HG03159 (cell line): Measurements from ENCODE around the gene TRERF1.
A peak's percentile ranks its signal among the peaks of the same experiment; 100 is the strongest.

Experiments
- ATAC-seq: cut with Tn5 transposase; IDR thresholded peaks from one replicate; pipeline ENCODE4 v1.9.1; 2021; ENCODE audit warnings: mild to moderate bottlenecking, moderate library complexity; ENCODE audit not compliant: unreplicated experiment

TRERF1 gene

DNA sequence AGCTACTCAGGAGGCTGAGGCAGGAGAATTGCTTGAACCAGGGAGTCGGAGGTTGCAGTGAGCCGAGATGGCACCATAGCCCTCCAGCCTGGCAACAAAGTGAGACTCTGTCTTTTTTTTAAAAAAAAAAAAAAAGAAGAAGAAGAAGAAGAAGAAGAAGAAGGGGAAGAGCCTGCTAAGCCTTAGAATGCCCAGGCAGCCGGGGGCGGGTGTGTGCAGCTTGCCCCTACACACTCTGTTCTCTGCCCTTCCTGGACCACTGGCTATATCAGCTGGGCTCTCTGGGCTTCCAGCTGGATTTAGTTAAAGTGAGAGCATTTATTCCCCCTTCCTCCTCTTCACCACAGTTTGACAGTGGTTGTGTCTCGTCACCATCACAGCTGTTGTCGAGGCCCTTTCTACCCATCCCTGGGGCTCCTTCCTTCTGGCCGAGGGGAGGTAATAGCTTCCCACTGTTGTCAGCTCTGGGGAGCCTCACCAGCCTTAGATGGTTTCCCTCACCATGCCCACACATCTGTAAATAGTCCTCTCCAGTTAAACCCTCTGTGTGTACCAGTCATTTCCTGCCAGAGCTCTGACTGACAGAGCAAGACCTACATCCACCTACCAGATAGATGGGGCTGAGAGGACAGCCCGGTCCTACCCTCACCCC is 77.6 kb downstream of the TRERF1 start:
- ATAC-seq, result no peak

DNA sequence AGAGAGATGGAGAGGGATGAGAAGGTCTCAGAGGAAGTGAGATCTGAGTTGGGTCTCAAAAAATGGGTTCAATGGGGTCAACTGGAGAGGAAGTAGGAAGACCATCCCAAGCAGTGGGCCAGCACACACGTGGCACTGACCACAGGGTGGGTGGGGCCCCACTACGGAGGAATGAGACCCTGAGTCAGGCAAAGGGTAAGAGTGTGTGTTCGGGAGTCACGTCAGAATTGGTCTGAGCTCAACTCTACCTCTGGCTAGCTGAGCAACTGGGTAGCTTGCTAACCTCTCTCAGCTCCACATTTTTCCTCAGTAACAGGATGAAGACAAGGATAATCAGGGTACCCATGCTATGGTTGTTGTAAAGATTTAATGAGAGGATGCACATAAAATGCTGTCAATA is 79.0 kb downstream of the TRERF1 start:
- ATAC-seq, result no peak

DNA sequence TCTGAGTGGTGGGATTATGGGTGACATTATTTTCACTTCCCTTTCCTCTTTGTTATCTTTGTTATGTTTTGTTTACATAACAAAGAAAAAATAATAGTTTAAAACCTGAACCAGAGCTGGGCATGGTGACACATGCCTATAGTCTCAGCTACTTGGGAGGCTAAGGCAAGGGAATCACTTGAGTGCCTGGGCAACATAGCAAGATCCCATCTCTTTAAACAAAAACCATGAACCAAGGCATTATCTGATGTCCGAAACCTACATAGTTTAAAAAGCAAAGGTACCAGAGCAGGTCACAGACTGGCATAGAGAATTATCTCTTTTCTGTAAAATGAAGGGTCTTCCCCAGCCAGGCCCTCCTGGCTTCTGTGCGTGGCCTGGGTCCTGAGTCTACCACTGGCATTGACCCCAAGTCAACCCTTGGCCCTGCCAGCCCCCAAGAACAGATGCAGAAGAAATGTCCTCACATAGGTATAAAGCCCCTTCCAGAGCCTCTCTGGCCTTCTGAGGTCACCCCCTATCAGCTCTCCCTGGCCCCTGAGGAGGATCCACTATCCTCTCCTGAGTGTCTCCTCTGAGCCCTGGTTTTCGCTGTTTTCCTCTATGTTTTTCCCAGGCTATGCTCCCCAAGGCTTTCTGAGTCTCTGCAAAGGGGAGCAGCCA is 81.3 kb downstream of the TRERF1 start:
- no peak for ATAC-seq

DNA sequence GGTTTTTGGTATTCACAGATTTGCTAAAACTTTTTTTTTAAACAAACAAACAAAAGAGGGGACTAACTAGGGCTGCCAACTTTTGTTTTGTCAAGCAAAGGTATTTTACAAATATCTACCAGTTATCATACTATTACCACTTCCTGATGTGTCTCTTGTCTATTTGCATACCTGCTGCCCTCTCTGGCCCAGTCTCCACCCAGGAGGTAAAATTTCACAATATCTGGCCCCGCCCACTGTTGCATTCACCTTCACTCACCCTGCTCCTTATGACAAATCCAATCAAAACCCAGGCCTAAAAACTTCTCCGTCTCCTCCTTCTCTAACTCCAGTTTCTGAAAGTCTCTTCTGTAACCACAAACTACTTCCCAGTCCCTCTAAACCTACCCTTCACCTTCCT is 82.2 kb downstream of the TRERF1 start:
- no peak for ATAC-seq

DNA sequence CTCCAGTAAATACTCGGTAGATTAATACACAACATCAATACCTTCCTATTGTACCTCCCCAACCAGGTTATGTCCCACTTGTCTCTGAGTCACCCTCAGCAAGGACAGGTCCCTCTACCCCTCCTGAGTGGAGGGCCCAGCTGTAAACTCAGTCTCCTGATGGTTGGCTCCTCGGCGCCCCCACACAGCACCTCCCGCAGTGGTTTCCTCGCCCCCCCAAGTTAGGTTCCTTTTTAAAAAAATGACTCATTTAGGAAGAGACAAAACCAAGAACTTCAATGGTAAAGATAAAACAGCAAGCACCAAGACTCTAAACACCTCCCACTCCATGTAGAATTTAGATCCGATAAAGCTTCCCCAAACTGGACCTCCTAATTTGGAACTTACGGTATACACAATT is 83.5 kb downstream of the TRERF1 start:
- ATAC-seq, result no peak

DNA sequence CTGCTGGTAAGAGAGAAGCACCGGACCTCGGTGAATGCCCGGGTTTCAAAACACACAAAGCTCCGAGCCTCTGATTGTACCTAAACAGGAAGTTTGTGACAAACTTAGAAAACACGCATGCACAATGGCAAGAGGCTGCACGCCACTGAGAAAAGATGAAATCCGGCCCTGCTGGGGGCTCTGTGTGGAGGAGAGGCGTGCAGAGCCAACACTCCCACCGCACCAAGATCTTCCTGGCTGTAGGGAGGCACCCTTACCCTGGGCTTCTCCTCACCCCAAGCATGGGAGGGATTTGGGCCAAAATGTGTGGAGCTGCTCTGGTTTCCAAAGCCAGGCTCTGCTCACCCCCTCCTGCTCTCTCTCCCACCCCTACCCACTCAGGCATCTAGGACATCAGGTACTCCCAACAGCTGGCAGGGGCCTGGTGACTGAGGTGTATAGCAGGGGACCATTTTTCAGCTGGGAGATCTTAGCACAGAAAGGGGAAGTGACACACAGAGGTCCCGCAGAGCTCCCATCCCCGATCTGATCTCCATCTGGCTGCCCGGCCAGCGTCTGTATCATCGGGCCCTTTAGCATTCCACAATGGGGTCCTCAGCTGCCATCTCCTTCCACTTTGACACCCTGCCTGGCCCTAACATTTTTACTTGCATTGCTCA is 84.2 kb downstream of the TRERF1 start:
- ATAC-seq, result peak; percentile 76

DNA sequence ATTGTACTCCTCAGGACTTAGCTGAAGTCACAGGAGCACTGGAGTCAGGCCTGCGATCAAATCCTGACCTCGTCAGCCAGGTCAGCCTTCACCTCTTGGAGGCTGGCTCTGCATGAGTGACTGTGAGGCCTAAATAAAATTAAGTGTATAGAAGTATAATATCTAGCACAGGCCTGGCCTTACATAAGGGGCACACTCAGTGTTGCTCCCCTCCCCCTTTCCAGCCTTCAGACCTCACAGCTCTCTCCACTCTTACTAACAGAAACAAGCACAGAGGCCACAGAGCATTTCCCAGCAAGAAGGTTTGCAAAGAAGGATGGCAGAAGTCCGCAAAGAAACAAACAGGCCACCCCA is 84.8 kb downstream of the TRERF1 start:
- no peak for ATAC-seq

DNA sequence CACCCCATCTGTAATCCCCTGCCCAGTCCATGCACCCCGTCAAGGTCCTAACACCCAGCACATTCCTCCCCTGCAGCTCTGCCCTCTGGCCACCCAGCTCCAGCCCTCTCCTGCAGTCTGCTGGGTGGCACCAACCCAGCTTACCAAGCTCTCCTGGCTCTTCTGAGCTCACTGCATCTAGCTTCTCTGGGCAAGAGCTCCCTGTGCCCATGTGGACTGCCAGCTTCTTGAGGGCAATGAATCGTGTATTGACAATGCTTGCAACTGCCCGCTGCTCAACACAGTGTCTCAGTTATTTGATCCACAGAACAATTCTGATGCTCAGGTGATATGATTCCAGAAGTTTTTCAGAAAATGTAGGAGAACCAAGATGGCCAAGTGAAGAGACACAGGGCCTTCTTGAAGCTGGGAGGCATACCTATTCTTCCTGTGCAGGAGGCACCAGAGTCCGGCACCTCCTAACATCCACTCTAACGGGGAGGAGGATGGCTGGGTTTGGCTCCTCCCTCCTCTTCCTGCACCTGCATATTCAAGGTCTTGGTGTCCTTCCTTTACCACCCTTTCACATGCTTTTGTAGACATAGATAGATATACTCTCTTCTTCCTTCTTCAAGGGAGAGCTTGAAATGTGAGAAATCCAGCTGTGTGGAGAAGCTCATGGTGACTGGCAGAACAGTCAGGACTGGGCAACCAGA is 85.6 kb downstream of the TRERF1 start:
- ATAC-seq, result no peak

DNA sequence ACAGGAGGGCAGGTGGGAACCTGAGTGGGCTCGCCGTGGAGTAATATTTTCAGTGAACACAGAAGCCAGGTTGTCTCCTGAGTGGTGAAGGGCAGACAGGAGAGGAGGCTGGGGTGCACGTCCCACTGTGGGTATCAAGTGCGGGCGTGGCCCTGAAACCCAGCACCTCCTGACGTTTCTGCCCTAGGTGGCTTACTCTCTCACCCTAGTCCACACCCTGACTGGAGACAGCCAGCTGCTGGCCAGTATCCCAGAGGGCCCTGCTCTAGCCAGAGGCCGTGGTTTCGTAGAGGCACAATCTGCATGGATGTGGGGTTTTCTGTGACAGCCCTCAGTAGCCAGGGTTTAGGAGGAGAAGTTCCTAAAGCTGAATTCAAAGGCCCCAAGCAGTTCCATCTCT is 86.7 kb downstream of the TRERF1 start:
- no peak for ATAC-seq

DNA sequence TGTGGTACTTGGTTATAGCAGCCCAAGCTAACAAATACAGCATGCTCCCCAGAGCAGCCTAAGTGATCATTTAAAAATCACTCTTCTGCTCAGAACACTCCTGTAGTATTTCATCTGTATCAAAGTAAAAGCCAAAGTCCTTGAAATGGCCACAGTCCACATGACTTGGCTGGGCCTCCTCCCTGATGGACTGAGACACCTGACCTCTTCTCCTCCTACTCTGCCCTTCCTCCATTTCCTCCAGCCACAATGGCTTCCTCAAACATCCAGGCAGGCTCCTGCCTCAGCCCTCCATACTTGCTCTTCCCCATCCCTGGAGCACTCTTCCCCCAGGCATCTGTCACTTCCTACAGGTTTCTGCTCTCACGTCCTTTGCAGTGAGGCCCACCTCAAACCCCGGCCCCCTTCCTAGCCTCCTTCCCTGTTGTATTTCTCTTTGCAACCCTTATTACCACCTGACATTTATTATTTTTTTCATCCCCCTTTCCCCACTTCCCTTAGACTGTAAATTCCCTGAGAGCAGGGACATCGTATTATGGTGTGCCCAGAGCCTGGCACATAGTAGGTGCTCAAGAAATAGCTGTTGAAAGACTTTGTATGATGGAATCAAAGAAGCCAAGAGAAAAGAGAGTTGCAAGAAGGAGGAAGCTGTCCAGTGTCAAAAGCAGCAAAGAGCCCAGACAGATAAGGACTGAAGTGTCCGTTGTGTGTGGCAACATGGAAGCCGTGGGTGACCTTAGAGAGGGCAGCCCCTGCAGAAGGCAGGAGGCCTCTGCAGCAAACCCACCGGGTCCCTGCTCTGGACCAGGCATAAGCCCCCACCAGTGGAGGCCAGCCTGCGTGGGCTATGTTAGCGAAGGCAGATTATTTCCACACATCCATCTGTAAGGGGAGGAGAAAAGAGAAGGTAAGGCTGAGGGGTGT is 87.5 kb downstream of the TRERF1 start:
- ATAC-seq, result no peak

DNA sequence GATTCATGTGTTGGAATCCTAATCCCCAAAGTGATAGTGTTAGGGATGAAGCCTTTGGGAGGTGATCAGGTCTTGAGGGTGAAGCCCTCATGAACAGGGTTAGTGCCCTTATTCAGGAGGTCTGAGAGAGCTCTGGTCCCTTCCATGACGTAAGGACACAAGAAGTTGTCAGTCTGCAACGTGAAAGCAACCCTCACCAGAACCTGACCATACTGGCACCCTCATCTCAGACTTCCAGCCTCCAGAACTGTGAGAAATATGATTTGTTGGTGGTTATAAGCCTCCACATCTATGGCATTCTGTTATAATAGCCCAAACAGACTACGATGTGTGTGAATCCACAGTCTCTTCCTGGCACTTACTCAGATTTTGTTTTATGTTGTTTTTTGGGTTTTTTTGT is 90.7 kb downstream of the TRERF1 start:
- no peak for ATAC-seq

DNA sequence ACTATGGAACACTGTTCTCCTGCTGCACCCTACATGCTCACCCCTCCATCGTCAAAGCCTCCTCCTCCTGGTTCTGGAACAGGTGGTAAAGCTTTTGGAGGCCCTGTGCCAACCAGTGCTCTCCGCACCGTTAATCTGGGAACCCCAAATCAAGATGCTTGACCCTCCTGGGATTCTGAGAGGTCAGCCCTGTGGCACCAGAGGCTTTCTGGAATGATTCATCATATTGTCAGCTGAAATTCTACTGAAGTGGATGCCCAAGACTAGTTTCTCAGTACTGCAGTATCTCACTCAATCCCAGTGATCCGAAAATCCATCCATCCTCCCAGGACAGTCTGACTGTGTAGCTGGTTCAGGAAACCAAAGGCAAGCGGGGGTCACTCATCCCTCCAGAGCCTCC is 92.7 kb downstream of the TRERF1 start:
- ATAC-seq, result no peak

DNA sequence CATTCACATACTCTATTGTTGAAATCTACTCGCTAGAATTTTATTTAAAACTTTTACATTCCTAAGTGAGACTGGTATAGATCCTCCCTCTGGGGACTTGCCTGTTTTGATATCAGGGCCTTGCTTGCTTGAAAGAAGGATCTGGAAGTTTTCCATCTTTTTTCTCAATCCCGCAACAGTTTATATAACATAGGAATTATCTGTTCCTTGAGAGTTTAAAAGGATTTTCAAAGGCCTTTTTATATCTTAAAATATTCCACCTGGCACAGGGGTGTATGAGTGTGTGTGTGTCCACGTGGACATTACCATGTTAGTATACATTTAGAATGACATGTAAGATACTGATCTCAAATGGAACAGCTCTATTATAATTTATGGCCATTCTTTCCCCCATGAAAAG is 96.3 kb downstream of the TRERF1 start:
- no peak for ATAC-seq

DNA sequence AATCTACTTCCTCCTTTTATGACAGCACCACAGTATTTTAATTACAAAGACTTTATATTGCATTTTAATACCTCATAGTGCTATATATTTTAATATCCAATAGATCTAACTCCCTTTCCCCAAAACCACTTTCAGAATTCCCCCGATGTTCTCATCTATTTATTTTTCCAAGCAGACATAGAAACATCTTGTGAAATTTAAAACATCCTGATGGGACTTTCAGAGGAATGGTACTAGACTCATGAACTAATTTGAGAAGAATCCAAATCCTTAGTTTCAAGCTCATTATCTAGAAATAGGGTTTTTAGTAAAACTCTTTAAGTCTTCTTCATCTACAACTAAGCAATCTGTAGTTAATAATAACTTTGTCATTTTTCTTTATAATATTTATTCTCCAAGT is 97.0 kb downstream of the TRERF1 start:
- ATAC-seq, result no peak

DNA sequence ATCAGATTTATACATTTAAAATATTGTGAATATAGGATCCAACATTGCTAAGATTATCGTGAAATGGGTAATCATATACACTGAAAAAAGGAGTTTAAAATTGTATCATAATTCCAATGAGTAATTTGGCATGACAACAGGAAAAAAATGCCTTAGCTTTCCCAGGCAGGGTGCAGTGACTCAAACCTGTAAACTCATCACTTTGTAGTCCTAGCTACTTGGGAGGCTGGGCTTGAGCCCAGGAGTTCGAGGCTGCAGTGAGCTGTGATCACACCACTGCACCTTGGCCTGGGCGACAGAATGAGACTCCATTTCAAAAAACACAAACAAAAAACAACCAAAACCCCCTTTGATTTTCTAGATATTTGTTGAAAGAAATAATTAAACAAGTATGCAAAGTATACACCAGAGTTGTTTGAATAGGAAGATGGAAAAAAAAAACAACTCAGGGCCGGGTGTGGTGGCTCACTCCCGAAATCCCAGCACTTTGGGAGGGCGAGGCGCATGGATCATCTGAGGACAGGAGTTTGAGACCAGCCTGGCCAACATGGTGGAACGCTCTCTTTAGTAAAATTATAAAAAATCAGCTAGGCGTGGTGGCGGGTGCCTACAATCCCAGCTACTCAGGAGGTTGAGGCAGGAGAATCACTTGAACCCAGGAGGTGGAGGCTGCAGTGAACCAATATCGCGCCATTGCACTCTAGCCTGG is 98.7 kb downstream of the TRERF1 start:
- no peak for ATAC-seq

DNA sequence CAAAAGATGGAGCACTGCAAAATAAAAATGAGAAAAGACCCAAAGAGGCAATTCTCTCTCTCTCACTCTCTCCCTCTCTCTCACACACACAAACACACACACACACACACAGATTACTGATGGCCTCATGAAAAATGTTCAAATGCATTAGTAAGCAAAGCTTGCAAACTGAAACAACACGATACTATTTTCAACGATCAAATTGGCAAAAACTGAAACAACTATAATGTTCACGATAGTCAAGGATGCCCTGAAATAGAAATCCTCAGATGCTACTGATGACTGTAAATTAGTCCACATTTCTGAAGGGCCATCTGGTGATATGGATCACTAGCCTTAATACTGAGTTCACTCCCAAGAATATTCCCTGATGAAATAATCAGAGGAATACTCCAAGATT is 100.8 kb downstream of the TRERF1 start:
- ATAC-seq, result no peak

DNA sequence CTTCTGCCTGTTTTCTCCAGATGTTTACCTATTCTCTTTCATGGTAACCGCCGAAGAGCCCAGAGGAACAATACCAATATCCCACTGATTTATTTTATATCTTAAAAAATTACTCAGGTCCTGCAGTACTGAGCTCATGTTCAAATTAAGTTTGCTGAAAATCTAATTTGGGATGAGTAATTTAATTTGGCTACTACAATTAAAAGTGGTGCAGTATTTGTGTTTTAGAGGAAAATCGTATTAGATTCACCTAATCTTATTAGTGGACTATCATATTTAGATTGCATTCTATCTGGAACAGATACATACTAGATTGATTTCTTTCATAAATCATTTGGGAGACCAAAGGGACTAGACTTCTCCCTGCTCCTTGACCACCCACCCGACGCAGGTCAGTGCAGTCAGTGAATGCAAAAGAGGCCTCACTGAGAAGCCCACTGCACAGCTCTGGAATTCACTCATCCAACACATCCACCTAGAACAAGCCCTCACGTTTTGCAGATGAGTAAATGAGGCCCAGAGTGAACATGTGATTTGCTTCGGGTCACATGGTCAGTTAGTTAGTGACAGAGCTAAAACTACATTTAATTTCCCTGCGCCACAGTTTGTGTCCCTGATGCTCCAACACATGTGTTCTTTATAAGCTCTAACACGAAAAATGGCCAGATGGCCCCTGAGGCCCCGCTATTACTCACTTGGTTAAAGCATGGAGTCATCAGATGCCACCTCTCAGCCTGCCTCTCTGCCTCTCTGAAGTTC is 101.8 kb downstream of the TRERF1 start:
- ATAC-seq, result no peak

DNA sequence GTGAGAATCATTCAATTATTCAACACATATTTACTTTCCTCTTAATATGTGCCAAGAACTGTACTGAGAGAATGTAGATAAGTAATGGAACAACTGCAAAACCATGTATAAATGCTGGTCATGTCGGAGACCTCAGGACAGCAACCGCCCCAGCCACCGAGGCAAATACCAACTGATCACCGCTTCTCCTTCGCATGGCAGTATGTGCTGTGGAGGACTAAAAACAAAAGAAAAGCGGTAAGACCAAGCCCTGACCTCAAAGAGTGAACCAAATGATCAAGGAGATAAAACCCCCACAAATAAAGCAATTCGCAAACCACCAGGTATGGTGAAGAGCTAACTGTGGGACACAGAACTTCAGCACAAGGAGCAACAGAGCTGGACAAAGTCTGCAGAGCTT is 104.3 kb downstream of the TRERF1 start:
- ATAC-seq, result no peak

DNA sequence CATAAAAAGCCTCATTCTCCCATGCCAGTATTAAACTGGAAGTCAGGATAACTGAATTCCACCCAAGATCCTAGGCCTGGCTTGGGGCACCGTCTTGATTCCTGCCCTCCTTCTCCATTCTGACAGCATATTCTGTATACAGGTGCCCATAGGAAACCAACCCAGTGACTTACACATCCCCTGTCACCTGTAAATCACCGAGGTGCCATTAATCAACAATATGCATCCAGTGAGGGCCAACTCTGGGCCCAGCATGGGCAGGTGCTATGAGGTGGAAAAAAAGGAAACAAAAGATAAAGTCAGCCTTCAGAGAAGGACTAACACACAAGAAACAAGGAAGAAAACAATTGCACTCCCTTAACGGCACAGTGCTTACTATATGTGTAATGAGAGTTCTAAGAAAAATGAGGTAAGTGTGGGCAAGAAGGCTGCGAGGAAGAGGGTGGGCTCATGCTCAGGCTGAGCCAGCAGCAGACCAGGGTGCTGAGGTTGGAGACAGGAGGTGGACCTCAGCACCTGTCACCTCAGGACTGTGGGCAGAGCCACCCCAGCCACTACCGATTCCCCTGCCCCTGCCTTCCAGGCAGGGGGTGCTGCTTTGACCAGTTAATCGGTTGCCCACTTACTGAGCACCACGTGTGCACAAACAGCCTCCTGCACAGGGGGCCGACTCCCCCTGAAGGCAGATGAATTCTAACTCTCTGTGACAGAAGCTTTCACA is 105.9 kb downstream of the TRERF1 start:
- ATAC-seq, result no peak
